Erythroblast (primary cell): ENCODE measurements around the gene KRTAP1-1.
"Not testable (repeated sequence)": the region's sequence is repeated elsewhere in the genome, so short reads cannot be mapped to it uniquely, and the experiment has no call there.

ENCODE experiments used
- DNase-seq, 2 experiments: peaks; one replicate each; lab custom pipeline; 2025; lab: John Stamatoyannopoulos, UW
- GATA1 ChIP-seq: IDR thresholded peaks from 2 replicates; pipeline ENCODE4 v1.6.1; 2011; ENCODE audit warnings: low read depth, mild to moderate bottlenecking, control low read depth, low read length, moderate library complexity
- POLR2A ChIP-seq: IDR thresholded peaks from 2 replicates; pipeline ENCODE4 v1.6.1; 2011; ENCODE audit warnings: mild to moderate bottlenecking, low read length

The KRTAP1-1 gene

DNA sequence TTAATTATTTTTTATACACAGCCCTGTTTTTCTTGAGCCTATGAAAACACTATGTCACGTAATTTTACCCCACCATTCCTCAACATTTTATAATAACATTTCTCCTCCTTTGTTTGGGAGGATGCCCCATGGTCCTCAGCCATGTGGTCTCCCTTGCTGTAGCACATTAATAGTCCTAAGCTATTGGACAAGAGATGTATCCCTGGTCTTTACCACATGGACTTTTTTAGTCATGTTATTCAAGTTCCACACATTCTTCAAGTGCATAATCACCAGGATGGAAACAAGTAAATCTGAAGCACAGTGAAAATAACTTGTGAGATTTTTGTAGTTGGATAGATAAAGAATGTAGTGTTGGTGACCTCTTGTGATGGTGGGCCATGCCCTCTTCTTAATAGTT, 20.7 kb upstream of the KRTAP1-1 start:
- no peak for DNase-seq
- TF ChIP-seq GATA1 (no peak), POLR2A (no peak)

DNA sequence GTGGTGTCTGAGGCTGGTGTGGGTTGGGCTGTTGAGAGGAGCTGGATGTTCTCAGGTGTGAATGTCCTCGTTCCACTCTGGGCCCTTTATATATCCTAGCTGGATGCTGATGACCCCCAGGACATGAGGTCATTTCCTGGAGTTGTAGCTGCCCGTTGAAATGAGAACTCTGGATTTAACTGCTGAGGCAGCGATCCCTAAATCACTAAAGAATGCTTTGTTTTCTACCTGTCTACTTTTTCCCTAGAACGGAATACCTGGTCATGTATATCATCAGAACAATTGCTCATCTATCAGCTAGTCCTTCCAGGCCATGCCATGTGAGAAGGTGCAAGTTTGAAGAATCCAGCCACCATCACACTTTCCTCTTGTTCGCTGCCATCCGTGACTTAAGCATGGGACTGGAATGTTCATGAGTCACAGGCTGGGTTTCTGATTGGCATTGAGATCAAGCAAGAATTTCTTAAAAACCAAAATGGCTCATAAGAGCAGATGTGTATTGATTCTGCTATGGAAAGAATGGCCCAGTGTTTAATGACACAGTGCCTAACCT, 18.9 kb upstream of the KRTAP1-1 start, which contains the start of gene KRTAP2-3:
Gene KRTAP2-3, minus strand, starts transcription at position 63 of the 553 bp plus-strand sequence. CDS start 64 bp downstream, outside the sequence.
- no peak for DNase-seq
- no peak for TF ChIP-seq POLR2A
- TF ChIP-seq GATA1, result no peak

DNA sequence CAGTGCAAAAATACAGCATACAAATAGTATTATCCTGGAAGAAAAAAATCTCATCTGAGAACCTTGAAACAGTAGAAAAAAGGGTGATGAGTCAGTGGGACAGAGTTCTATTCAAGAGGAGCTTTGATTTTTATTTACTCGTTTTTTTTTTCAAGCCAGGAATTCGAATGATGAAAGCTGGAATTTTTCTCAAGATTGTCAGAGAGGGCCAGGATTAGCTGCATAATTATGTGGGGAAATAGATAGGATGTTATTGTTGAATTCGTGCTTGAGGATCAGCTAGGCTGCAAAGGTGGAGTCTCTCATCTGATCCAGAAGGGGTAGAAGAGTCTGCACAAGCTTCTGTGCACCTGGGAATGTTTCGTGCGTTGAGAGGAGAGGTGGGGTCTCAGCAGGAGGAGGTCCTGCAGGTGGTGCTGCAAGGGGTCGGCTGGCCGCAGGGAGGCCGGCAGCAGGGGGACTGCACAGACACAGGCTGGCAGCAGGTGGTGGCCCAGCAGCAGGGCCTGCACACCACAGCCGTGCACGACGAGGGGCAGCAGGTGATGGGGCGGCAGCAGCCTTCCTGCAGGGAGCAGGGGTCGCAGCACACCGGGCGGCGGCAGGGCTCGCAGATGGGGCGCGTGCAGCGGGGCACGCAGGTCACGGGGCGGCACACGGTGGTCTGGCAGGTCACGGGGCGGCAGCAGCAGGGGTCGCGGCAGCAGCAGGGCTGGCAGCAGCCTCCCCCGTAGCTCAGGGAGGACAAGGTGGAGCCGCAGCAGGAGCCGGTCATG, 18.2 kb upstream of the KRTAP1-1 start:
- DNase-seq, result not testable (repeated sequence)

DNA sequence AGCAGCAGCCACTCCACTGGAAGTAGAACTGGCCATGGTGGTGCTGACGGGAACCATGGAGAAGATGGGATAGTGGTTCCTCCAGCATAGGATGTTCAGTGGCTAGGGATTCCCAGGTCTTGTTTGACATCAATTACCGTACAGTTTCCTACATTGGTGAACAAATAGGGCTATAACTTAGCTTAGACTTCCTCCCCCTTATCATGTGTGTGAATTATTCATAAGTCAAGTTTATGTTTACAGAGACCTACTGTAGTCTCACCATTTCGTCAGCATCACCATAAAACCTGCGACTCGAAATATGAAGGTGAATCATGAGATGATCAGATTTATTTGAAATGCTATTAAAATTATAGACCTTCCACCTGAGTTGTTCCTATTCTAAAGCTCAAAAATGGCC, 17.5 kb upstream of the KRTAP1-1 start:
- no peak for TF ChIP-seq GATA1
- no peak for TF ChIP-seq POLR2A
- DNase-seq, result no peak

DNA sequence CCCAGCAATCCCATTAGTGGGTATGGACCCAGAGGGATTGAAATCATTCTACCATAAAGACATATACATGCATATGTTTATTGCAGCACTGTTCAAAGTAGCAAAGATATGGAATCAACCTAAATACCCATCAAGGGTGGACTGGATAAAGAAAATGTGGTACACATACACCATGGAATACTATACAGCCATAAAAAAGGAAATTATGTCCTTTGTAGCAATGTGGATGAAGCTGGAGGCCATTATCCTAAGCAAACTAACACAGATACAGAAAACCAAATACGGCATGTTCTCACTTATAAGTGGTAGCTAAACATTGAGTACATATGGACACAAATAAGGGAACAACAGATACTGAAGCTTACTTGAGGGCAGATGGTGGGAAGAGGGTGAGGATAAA, 16.3 kb upstream of the KRTAP1-1 start:
- no peak for TF ChIP-seq POLR2A
- TF ChIP-seq GATA1, result no peak
- DNase-seq, result no peak

DNA sequence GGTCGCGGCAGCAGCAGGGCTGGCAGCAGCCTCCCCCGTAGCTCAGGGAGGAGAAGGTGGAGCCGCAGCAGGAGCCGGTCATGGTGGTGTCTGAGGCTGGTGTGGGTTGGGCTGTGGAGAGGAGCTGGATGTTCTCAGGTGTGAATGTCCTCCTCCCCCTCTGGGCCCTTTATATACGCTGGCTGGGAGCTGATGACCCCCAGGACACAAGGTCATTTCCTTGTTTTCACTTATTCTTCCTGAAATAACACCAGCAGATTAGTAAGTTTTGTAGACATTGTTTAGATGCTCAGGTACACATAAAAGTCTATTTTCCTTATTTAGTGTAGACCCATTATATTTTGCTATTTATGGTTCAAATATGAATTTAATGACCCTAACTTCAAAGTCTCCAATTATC, 13.9 kb upstream of the KRTAP1-1 start, which contains the start of gene KRTAP2-2:
Gene KRTAP2-2, minus strand, starts transcription at position 101 of the 400 bp plus-strand sequence. Its CDS starts 19 bp downstream, at position 82.
- not testable (repeated sequence) for DNase-seq

DNA sequence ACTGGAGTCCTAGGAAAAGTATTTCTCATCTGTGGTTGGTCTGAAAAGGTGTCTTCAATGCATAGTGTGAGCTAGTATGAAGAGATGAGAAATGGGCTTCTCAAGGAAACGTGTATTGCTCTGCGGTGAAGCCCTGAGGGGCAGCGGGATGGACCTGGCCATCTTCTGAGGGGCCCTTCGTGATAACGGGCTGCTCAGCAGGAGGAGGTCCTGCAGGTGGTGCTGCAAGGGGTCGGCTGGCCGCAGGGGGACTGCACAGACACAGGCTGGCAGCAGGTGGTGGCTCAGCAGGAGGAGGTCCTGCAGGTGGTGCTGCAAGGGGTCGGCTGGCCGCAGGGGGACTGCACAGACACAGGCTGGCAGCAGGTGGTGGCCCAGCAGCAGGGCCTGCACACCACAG, 13.3 kb upstream of the KRTAP1-1 start:
- not testable (repeated sequence) for DNase-seq

DNA sequence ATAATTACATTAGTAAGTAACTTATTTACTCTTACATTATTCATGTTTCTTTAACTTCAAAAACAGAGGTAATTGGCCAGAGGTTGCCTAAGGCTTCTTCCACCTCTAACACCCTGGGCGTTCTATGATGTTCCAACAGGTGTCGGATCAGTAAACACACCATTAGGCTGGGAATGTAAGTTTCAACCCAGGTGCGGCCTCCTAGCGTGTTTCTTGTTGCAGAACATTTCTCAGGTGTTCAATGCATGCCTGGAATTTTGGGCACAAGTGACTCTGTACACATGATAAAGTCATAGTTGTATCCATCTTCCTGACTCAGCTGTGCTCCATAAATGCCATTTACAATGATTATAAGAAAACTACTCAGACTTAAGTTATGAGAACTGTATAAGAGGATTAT, 12.8 kb upstream of the KRTAP1-1 start:
- TF ChIP-seq GATA1 (no peak), POLR2A (no peak)
- no peak for DNase-seq

DNA sequence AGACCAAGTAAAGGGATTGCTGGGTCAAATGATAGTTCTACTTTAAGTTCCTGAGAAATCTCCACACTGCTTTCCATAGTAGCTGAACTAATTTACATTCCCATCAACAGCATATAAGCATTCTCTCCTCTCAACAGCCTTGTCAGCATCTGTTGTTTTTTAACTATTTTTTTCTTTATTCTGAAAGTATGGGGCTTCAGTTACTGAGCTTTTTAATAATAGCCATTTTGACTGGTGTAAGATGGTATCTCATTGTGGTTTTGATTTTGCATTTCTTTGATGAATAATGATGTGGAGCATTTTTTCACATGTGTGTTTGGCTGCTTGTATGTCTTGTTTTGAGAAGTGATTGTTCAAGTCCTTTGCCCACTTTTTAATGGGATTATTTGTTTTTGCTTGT, 11.3 kb upstream of the KRTAP1-1 start:
- DNase-seq, result no peak
- no peak for TF ChIP-seq POLR2A
- TF ChIP-seq GATA1, result no peak

DNA sequence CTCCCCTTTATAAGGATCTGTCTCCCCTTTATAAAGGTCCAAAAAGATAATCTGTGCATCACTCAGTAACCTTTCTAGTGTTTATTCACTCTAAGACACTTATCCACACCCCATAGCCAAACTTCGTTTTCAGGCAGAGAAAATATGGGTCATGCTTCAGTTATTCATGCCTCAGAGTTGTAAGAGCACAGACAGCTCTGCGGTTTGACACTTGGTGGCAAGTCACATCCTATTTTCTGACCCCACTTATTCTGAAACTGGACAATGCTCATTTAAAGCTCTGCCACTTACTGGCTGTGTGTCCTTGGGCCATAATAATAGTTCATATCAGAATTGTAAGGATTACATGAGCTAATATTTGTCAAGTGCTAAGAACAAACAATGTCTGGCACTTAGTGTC, 7.9 kb upstream of the KRTAP1-1 start:
- no peak for DNase-seq
- TF ChIP-seq GATA1, result no peak
- no peak for TF ChIP-seq POLR2A

DNA sequence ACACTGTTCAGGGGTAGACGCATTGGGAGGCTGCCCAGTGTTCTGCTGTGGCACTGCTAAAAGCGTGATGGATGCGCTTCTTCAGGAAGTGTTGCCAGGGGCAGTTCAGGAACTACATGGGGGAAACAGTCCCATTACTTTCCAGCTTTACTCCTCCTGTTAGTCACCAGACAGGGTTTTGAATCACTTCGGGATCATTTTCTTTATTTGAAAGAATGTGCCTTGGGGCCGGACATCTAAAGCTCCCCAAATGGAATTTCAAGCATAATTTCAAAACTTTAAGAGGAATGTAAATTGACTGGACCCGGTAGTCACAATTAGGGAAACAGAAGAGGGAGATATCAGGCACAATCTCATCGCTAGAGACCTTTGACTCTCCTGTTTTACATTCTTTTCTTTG, 7.2 kb upstream of the KRTAP1-1 start:
- no peak for DNase-seq
- TF ChIP-seq GATA1 (no peak), POLR2A (no peak)

DNA sequence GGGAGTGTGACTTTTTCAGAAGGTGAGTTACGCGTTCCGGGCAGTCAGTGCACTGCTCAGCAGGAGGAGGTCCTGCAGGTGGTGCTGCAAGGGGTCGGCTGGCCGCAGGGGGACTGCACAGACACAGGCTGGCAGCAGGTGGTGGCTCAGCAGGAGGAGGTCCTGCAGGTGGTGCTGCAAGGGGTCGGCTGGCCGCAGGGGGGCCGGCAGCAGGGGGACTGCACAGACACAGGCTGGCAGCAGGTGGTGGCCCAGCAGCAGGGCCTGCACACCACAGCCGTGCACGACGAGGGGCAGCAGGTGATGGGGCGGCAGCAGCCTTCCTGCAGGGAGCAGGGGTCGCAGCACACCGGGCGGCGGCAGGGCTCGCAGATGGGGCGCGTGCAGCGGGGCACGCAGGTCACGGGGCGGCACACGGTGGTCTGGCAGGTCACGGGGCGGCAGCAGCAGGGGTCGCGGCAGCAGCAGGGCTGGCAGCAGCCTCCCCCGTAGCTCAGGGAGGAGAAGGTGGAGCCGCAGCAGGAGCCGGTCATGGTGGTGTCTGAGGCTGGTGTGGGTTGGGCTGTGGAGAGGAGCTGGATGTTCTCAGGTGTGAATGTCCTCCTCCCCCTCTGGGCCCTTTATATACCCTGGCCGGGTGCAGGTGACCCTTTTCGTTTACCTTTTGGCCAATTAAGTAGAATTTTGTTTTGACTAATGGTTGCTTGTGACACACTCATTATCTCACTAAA, 5.7 kb upstream of the KRTAP1-1 start, which contains the start of gene KRTAP2-1:
Gene KRTAP2-1, minus strand, starts transcription at position 582 of the 731 bp plus-strand sequence. Its CDS starts 49 bp downstream, at position 533.
- DNase-seq, result not testable (repeated sequence)

DNA sequence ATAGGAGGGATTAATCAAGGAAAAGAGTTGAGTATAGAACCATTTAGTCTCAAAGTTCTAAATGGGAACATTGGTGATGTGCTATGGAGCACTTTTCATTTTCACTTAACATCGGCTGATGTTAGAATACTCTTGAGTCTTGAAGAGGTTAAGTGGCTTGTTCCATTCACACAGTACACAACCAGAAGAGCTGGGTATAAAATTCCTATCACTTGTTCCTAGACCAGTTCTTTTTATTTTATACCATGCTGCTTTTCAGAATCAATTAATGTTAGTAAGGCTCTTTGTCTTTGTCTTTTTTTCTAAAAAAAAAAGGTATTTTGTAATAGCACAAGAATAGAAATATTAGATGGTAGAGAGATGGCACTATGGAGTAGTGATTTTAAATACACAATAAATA, 1.7 kb upstream of the KRTAP1-1 start:
- DNase-seq, result no peak
- TF ChIP-seq POLR2A (no peak), GATA1 (no peak)

DNA sequence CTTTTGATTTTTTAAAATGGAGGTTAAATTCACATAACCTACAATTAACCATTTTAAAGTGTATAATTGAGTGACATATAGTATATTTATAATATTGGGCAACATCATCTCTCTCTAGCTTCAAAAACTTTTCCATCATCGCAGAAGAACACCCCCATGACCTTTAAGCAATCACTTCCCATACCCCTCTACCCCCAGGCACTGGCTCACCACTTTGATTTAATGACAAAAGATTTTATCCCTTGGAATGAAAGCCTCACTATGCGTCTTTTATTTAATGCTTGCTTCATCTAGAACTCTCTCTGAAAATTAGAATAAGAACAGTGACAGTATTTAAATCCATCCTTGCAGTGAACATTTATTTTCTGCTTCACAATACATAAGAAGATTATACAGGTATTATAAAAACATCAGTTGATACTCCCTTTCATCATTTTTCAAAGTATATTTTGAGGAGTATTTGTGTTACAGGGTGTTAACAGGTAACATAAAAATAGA, 3.3 kb downstream of the KRTAP1-1 start:
- TF ChIP-seq GATA1 (no peak), POLR2A (no peak)
- DNase-seq, result no peak

DNA sequence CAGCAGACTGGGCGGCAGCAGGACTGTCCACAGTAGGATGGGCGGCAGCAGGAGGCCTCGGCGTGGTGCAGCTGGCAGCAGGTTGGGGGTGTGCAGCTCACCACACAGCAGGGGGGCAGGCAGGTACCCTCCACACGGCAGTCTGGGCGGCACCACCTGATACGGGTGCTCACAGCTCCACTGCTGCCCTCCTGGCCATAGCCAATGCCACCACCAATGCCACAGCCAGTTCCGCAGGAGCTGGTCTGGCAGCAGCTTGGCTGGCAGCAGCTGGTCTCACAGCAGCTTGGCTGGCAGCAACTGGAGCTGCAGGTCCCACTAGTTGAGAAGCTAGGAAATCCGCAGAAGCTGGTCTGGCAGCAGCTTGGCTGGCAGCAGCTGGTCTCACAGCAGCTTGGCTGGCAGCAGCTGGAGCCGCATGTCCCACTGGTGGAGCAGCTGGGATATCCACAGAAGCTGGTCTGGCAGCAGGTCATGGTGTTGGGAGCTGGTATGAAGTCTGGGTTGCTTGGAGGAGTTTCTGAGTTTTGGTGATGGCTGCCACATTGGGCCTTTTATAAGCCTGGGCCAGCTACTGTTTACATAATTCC, 6.8 kb downstream of the KRTAP1-1 start, which contains the start of gene KRTAP1-3:
Gene KRTAP1-3, minus strand, starts transcription at position 529 of the 590 bp plus-strand sequence. Its CDS starts 53 bp downstream, at position 476.
- not testable (repeated sequence) for DNase-seq
